GM18867 (cell line): ENCODE measurements around the gene SOCS3.

Experiments used
- ATAC-seq: cut with Tn5 transposase; IDR thresholded peaks from one replicate; pipeline ENCODE4 v1.9.1; 2021; ENCODE audit warnings: mild to moderate bottlenecking, moderate library complexity; ENCODE audit not compliant: unreplicated experiment

SOCS3 gene

GRCh38 chr17:78359997-78360370 lies at the start of gene SOCS3:
TSS of gene SOCS3 (minus strand) at chr17:78360077. CDS start at chr17:78359095, 982 bp downstream.
- ATAC-seq = peak; percentile 36

- ATAC-seq = no peak
Observed at GRCh38 chr17:78409191-78409928, 49.5 kb upstream of the SOCS3 start.

- ATAC-seq = no peak
Observed at GRCh38 chr17:78408476-78409050, 48.7 kb upstream of the SOCS3 start.

GRCh38 chr17:78407387-78408000 lies 47.6 kb upstream of the SOCS3 start:
- ATAC-seq = no peak

GRCh38 chr17:78406920-78407319 lies 47.0 kb upstream of the SOCS3 start:
- ATAC-seq = no peak

GRCh38 chr17:78406396-78406795 lies 46.5 kb upstream of the SOCS3 start:
- no peak for ATAC-seq

- no peak for ATAC-seq
Observed at GRCh38 chr17:78403822-78404221, 43.9 kb upstream of the SOCS3 start.

GRCh38 chr17:78401891-78402290 lies 42.0 kb upstream of the SOCS3 start:
- no peak for ATAC-seq

GRCh38 chr17:78401246-78401645 lies 41.4 kb upstream of the SOCS3 start:
- ATAC-seq = no peak

- no peak for ATAC-seq
Observed at GRCh38 chr17:78400581-78401240, 40.8 kb upstream of the SOCS3 start.

GRCh38 chr17:78399693-78400144 lies 39.8 kb upstream of the SOCS3 start:
- ATAC-seq = no peak

GRCh38 chr17:78399028-78399692 lies 39.3 kb upstream of the SOCS3 start:
- no peak for ATAC-seq

GRCh38 chr17:78398390-78398789 lies 38.5 kb upstream of the SOCS3 start:
- no peak for ATAC-seq

GRCh38 chr17:78397681-78398101 lies 37.8 kb upstream of the SOCS3 start:
- no peak for ATAC-seq

- ATAC-seq = no peak
Observed at GRCh38 chr17:78396441-78397337, 36.8 kb upstream of the SOCS3 start.

GRCh38 chr17:78395155-78395554 lies 35.3 kb upstream of the SOCS3 start:
- ATAC-seq = no peak

GRCh38 chr17:78394209-78394608 lies 34.3 kb upstream of the SOCS3 start:
- ATAC-seq = no peak

- no peak for ATAC-seq
Observed at GRCh38 chr17:78393575-78393974, 33.7 kb upstream of the SOCS3 start.

- no peak for ATAC-seq
Observed at GRCh38 chr17:78392295-78392694, 32.4 kb upstream of the SOCS3 start.

GRCh38 chr17:78391843-78392242 lies 32.0 kb upstream of the SOCS3 start:
- ATAC-seq = no peak
